ENCODE data around the gene VPREB3. TPM values are rescaled to one million over a fixed set of nuclear protein-coding genes. Genes with fewer than 3 reads are reported as not detected.

The VPREB3 gene
- total RNA-seq, 1 experiment from 2014 or later = 1.1 TPM

DNA sequence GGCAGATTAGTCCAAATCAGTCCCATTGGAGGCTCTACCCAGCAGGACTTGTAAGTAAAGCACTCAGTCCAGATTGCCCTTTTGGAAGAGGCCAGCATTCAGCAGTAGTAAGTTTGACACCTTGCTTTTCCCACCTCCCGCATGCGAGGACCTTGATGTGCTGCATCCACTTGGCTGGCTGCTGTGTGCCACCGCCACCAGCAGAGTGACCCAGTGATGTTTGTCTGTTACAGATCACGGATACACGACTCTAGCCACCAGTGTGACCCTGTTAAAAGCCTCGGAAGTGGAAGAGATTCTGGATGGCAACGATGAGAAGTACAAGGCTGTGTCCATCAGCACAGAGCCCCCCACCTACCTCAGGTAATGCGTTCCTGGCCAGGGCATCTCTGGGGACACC, 39.1 kb upstream of the VPREB3 start:
- no peak overlapping the region for H3K4me2 ChIP-seq
- peaks cover 5% of the 10 kb centered on the region; the same call in 1 of the 2 replicates for H3K36me3 ChIP-seq (ENCODE audit: low read depth)
- H3K79me2 ChIP-seq (ENCODE audit: low read depth) = peaks cover 41% of the 10 kb centered on the region
- peaks cover 10% of the 10 kb centered on the region for H3K4me1 ChIP-seq (replicated peaks; ENCODE audit: insufficient read depth)
- H3K4me3 ChIP-seq = no peak overlapping the region
- intact Hi-C loops (cut with micrococcal nuclease; ENCODE audit: unreplicated experiment) = no loop called here
- H3K27me3 ChIP-seq (ENCODE audit: insufficient read depth, low read depth) = no peaks in the 10 kb centered on the region
- TF ChIP-seq EZH2 (IDR thresholded peaks at IDR 0.05; ENCODE audit: low read depth) = no peak
- TF ChIP-seq CTCF (conservative IDR thresholded peaks at IDR 0.05) = no peak
- no peaks in the 10 kb centered on the region for H3F3A ChIP-seq (ENCODE audit: insufficient read depth, low read depth)
- peaks cover 43% of the 10 kb centered on the region for H4K20me1 ChIP-seq (ENCODE audit: insufficient read depth)
- no peak for DNase-seq
- no peaks in the 10 kb centered on the region for H3K9me3 ChIP-seq (ENCODE audit: insufficient read depth, low read depth)
- H3K9me2 ChIP-seq (ENCODE audit: insufficient read depth) = no peaks in the 10 kb centered on the region
- CTCF ChIA-PET = no interaction called here
- no peak overlapping the region for H3K27ac ChIP-seq
- BruUV-seq (replicated peaks) = no TSS peak
- POLR2A ChIA-PET (ENCODE audit: unreplicated experiment) = no interaction called here
- no peak overlapping the region for H2AFZ ChIP-seq

DNA sequence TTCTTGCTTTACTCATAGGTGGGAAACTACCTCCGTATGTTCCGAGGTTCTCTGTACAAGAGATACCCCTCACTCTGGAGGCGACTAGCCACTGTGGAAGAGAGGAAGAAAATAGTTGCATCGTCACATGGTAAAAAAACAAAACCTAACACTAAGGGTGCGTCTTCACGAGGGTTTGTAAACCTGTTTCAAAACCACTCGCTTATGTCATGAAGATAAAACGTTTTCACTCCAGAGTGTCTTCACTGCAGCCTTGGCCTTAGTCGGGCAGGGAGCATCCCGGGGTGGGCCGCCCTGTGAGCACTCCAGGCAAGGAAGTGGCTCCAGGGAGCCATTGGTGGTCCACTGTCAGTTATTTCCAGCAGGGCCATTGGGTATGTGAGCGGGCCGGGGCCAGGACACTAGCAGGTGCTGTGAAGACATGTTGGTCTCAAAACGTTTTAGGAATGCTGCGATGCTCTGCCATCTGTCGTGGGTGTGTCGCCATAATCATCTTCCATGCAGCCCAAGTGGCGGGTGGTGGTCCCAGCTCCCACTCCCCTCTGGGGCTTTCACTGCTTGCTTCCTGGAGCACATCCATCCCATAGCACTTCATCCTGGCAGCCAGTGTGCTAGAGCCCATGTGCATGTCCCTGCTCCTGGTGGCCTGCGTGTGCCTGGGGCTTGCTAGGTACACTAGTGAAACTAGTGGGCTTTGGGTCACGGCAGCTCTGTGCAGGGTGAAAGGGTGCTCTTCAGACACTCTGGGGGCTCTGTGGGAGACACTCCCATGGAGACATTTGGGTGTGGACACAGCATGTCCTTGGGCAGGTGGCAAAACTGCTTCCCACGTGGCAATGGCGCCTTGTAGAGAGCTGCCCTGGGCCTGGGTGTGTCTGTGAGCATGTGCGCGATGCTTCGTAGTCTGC, 37.8 kb upstream of the VPREB3 start:
- H3K9me2 ChIP-seq (ENCODE audit: insufficient read depth) = no peaks in the 10 kb centered on the region
- intact Hi-C loops (cut with micrococcal nuclease; ENCODE audit: unreplicated experiment) = no loop called here
- no peak overlapping the region for H3K27ac ChIP-seq
- H2AFZ ChIP-seq = no peak overlapping the region
- TF ChIP-seq CTCF (conservative IDR thresholded peaks at IDR 0.05) = no peak
- TF ChIP-seq EZH2 (IDR thresholded peaks at IDR 0.05; ENCODE audit: low read depth) = no peak
- H3K27me3 ChIP-seq (ENCODE audit: insufficient read depth, low read depth) = no peaks in the 10 kb centered on the region
- ChIA-PET POLR2A (ENCODE audit: unreplicated experiment) (no interaction called here), CTCF (no interaction called here)
- H3K4me2 ChIP-seq = no peak overlapping the region
- no peak overlapping the region for H3K4me3 ChIP-seq
- DNase-seq = no peak
- peaks cover 17% of the 10 kb centered on the region for H3K4me1 ChIP-seq (replicated peaks; ENCODE audit: insufficient read depth)
- H3K79me2 ChIP-seq (ENCODE audit: low read depth) = peaks cover 51% of the 10 kb centered on the region
- peaks cover 5% of the 10 kb centered on the region; the same call in 1 of the 2 replicates for H3K36me3 ChIP-seq (ENCODE audit: low read depth)
- H3K9me3 ChIP-seq (ENCODE audit: insufficient read depth, low read depth) = no peaks in the 10 kb centered on the region
- peaks cover 52% of the 10 kb centered on the region for H4K20me1 ChIP-seq (ENCODE audit: insufficient read depth)
- H3F3A ChIP-seq (ENCODE audit: insufficient read depth, low read depth) = no peaks in the 10 kb centered on the region
- no TSS peak for BruUV-seq (replicated peaks)

DNA sequence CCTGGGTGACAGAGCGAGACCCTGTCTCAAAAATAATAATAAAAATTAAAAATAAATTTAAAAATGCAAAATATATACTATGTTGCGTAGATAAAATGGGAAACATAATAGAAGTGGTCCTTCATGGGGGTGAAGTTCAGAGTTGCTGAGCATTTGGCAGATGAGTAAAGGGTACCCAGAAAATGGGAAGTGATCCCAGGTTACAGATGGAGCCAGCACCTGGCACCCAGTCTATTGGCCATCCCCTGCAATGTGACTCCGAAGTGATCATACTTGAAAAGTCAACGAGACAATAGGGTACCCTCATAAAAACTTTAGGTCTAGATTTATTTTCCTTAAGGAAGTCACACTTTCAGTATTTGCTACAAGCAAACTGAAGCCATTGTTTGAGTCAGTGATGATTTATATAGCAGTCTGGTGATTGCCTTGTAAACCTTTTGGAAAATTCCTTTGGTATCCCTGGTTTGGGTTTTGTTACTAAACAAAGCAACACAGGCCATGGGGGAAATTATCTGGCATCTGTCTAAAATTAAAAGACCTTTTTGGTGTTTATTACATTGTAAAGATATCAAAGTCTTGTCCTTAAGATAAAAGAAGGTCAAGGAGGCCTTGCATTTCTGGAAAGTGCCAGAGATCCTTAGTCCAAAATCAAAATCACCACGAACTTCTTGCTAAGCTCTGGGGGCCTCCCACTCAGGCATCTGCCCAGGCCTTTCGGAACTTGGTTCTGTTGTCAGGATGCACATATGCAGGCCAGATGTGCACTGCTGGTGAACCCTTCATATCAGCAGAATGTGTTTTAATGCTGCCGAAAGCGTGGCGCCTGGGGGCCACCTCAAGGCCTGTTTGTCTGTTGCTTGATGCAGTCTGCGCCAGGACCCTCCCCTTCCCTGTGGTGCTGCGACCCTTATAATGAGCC, 36.9 kb upstream of the VPREB3 start:
- no peaks in the 10 kb centered on the region for H3K27me3 ChIP-seq (ENCODE audit: insufficient read depth, low read depth)
- intact Hi-C loops (cut with micrococcal nuclease; ENCODE audit: unreplicated experiment) = no loop called here
- H3F3A ChIP-seq (ENCODE audit: insufficient read depth, low read depth) = no peaks in the 10 kb centered on the region
- H3K36me3 ChIP-seq (ENCODE audit: low read depth) = peaks cover 5% of the 10 kb centered on the region; the same call in 1 of the 2 replicates
- no peak for DNase-seq
- peaks cover 51% of the 10 kb centered on the region for H3K79me2 ChIP-seq (ENCODE audit: low read depth)
- H3K4me3 ChIP-seq = no peak overlapping the region
- H3K27ac ChIP-seq = no peak overlapping the region
- no peaks in the 10 kb centered on the region for H3K9me2 ChIP-seq (ENCODE audit: insufficient read depth)
- H3K4me1 ChIP-seq (replicated peaks; ENCODE audit: insufficient read depth) = peaks cover 21% of the 10 kb centered on the region
- H3K9me3 ChIP-seq (ENCODE audit: insufficient read depth, low read depth) = no peaks in the 10 kb centered on the region
- CTCF ChIA-PET = no interaction called here
- H4K20me1 ChIP-seq (ENCODE audit: insufficient read depth) = peaks cover 52% of the 10 kb centered on the region
- no peak overlapping the region for H2AFZ ChIP-seq
- BruUV-seq (replicated peaks) = no TSS peak
- POLR2A ChIA-PET (ENCODE audit: unreplicated experiment) = no interaction called here
- H3K4me2 ChIP-seq = no peak overlapping the region
- TF ChIP-seq CTCF (conservative IDR thresholded peaks at IDR 0.05) = no peak
- TF ChIP-seq EZH2 (IDR thresholded peaks at IDR 0.05; ENCODE audit: low read depth) = no peak

Measured in PC-9 (cell line).